ENCODE data around the gene WNK1.

WNK1 gene

GRCh38 chr12:793711-794110 is 41.3 kb downstream of the WNK1 start:
- TF ChIP-seq, protein P1, sequence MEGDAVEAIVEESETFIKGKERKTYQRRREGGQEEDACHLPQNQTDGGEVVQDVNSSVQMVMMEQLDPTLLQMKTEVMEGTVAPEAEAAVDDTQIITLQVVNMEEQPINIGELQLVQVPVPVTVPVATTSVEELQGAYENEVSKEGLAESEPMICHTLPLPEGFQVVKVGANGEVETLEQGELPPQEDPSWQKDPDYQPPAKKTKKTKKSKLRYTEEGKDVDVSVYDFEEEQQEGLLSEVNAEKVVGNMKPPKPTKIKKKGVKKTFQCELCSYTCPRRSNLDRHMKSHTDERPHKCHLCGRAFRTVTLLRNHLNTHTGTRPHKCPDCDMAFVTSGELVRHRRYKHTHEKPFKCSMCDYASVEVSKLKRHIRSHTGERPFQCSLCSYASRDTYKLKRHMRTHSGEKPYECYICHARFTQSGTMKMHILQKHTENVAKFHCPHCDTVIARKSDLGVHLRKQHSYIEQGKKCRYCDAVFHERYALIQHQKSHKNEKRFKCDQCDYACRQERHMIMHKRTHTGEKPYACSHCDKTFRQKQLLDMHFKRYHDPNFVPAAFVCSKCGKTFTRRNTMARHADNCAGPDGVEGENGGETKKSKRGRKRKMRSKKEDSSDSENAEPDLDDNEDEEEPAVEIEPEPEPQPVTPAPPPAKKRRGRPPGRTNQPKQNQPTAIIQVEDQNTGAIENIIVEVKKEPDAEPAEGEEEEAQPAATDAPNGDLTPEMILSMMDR (IDR thresholded peaks at IDR 0.05; ENCODE audit: insufficient read depth, low read depth, low read length, missing control alignments), result no peak
- no peak overlapping the region for H3K4me3 ChIP-seq (ENCODE audit: low read length)
- no peak for DNase-seq (ENCODE audit: low read depth)

GRCh38 chr12:795305-795704 is 42.9 kb downstream of the WNK1 start:
- TF ChIP-seq, protein P1 (IDR thresholded peaks at IDR 0.05; ENCODE audit: insufficient read depth, low read depth, low read length, missing control alignments), result no peak
- no peak overlapping the region for H3K4me3 ChIP-seq (ENCODE audit: low read length)
- DNase-seq (ENCODE audit: low read depth), result no peak

GRCh38 chr12:800401-800800 is 48.0 kb downstream of the WNK1 start:
- no peak for DNase-seq (ENCODE audit: low read depth)
- TF ChIP-seq, protein P1 (IDR thresholded peaks at IDR 0.05; ENCODE audit: insufficient read depth, low read depth, low read length, missing control alignments), result no peak
- no peak overlapping the region for H3K4me3 ChIP-seq (ENCODE audit: low read length)

DNA sequence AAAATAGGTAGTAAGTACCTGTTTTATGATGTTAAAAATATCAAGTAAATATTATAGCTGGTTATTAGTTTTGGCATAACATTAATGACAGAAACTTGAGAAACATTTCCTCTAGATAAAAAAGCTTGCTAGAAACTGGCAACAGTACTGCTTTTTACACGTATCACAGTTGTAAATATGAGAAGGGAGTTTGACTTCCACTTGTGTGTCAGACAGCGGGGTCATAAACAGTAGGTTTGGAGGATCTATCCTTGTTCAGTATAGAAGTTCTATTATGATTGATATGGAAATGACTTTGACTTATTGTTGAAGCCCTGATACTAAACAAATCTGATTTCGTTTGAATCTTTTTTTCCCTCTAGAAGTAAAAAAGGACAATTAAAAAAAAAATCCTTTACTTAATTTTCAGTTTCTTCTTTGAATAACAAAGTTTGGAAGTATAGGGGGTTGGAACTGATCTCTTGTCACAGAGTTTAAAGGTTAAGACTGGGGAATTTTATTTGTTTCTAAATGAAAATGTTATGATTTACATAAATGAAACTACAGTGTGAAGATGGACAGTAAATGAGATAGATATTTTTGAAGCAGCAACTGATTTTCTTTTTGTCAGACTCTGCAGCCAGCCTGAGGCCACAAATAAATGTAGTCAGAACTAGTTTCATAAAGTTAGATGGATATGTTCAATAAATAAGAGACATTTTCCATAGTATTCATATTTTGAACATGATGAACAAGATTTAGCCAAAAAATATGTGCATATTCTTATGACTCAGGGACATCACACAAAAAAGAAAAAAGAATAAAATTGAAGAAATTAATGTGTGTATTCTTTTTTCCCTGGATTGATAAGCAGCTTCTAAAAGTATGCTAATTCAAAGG is 50.1 kb downstream of the WNK1 start:
- TF ChIP-seq, protein P1 (IDR thresholded peaks at IDR 0.05; ENCODE audit: insufficient read depth, low read depth, low read length, missing control alignments), result no peak
- no peak for DNase-seq (ENCODE audit: low read depth)
- H3K4me3 ChIP-seq (ENCODE audit: low read length), result no peak overlapping the region

GRCh38 chr12:805022-805632 is 52.7 kb downstream of the WNK1 start:
- TF ChIP-seq, protein P1 (IDR thresholded peaks at IDR 0.05; ENCODE audit: insufficient read depth, low read depth, low read length, missing control alignments), result no peak
- no peak overlapping the region for H3K4me3 ChIP-seq (ENCODE audit: low read length)
- DNase-seq (ENCODE audit: low read depth), result no peak

DNA sequence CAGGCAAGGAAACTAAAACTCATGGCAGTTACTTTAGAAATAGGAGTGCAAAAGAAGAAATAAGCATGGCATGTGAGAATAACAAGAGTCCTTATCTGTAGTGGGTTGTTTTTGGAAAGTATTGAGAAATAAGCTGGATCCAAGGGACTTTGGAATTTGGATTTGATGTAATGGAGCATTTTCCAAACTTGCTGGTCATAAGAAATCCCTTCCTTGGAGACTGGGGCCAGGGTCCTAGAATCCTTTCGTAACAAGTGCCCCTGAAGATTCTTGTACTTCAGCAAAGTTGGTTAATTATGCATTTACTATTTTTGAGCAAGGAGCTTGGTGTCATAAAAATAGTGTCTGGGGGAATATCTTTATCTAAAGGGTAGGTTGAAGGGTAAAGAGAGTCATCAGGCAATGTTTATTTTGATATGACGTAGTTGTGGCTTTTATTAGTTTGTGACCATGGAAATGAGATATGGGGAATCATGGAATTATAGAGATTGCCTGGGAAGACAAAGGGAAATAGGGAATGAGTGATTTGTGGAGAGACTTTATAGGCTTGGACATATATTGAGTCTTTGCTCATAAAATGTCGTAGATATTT is 53.9 kb downstream of the WNK1 start:
- H3K4me3 ChIP-seq (ENCODE audit: low read length), result no peak overlapping the region
- DNase-seq (ENCODE audit: low read depth), result no peak
- TF ChIP-seq, protein P1 (IDR thresholded peaks at IDR 0.05; ENCODE audit: insufficient read depth, low read depth, low read length, missing control alignments), result no peak
